ENCODE results near the gene HDHD2.

- TF ChIP-seq POLR2A (IDR thresholded peaks at IDR 0.05), result no peak
- no peak for TF ChIP-seq CTCF (IDR thresholded peaks at IDR 0.05 in 8 of 11, conservative IDR thresholded peaks at IDR 0.05 in 3 of 11)
Observed at GRCh38 chr18:47115205-47115604, 35.1 kb downstream of the HDHD2 start.

Data from spleen (tissue), 7 donors.